ENCODE data around the gene CHM.

Gene CHM

DNA sequence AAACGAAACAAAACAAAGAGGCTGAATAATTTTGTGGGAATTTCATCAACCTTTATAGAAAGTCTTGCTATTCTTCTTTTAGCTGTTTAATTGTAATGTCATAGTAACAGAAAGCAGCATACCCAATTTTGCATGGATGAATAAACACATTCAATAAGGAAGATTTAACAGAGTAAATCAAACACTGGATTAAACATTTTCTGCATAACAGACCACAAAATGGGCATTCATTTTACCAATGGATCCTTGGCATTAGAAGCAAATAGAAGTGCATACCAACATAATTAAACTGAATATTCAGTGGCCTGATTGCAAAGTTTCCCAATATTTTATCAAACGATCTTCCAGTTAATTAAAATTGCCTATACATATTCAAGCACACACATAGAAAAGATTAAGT lies 4.4 kb upstream of the CHM start:
- H2BK5ac ChIP-seq (ENCODE audit: low read depth, low read length, poor library complexity): no peak overlapping the region
- H3K4me3 ChIP-seq (ENCODE audit: low read depth, low read length): no peak overlapping the region
- H4K91ac ChIP-seq (ENCODE audit: low read depth, low read length): no peak overlapping the region
- H3K27ac ChIP-seq (ENCODE audit: low read depth, low read length): no peak overlapping the region
- no peak overlapping the region for H4K8ac ChIP-seq (ENCODE audit: low read depth, low read length)
- H2BK12ac ChIP-seq (ENCODE audit: low read length): no peak overlapping the region
- H3K9me3 ChIP-seq (ENCODE audit: insufficient read depth, low read depth, low read length): no peaks in the 10 kb centered on the region
- H3K9ac ChIP-seq (ENCODE audit: low read length): no peak overlapping the region
- no peak overlapping the region for H4K12ac ChIP-seq (ENCODE audit: low read depth, low read length)
- H3K36me3 ChIP-seq (ENCODE audit: control insufficient read depth in 1 of 2, insufficient read depth in 2 of 2, low read length in 2 of 2): no peaks in the 10 kb centered on the region
- H3K4me1 ChIP-seq (ENCODE audit: control insufficient read depth in 1 of 2, insufficient read depth in 2 of 2, low read length in 2 of 2): no peaks in the 10 kb centered on the region
- no peak overlapping the region for H3K18ac ChIP-seq (ENCODE audit: low read length)
- no peak overlapping the region for H3K14ac ChIP-seq (ENCODE audit: low read length)
- no peak overlapping the region for H3K23ac ChIP-seq (ENCODE audit: low read length)
- no peaks in the 10 kb centered on the region for H3K27me3 ChIP-seq (ENCODE audit: insufficient read depth, low read length)
- H3K79me1 ChIP-seq (ENCODE audit: low read length): no peaks in the 10 kb centered on the region
- no peak for DNase-seq
- H2AFZ ChIP-seq (ENCODE audit: insufficient read depth, low read length, poor library complexity): no peak overlapping the region
- no peak overlapping the region for H3K4ac ChIP-seq (ENCODE audit: low read depth, low read length)
- no peaks in the 10 kb centered on the region for H3K79me2 ChIP-seq (ENCODE audit: control insufficient read depth, insufficient read depth, low read length, poor library complexity)
- H2AK5ac ChIP-seq (ENCODE audit: low read length): no peak overlapping the region
- H3K4me2 ChIP-seq (ENCODE audit: low read length): no peak overlapping the region
- no peak overlapping the region for H2BK120ac ChIP-seq (ENCODE audit: insufficient read depth, low read length, poor library complexity)
- no CpG with 5 or more reads among the region's 2 CpGs for WGBS (ENCODE audit: extremely low coverage, insufficient coverage, insufficient read length)

- Histone ChIP-seq H3K79me2 (ENCODE audit: control insufficient read depth, insufficient read depth, low read length, poor library complexity) (no peaks in the 10 kb centered on the region), H3K36me3 (ENCODE audit: control insufficient read depth in 1 of 2, insufficient read depth in 2 of 2, low read length in 2 of 2) (no peaks in the 10 kb centered on the region)
Observed at GRCh38 chrX:86047936-86048280, 550 bp upstream of the CHM start.

GRCh38 chrX:86044216-86044615 lies 3.1 kb downstream of the CHM start:
- no peak overlapping the region for H3K14ac ChIP-seq (ENCODE audit: low read length)
- H3K36me3 ChIP-seq (ENCODE audit: control insufficient read depth in 1 of 2, insufficient read depth in 2 of 2, low read length in 2 of 2): no peaks in the 10 kb centered on the region
- H2BK120ac ChIP-seq (ENCODE audit: insufficient read depth, low read length, poor library complexity): no peak overlapping the region
- H3K9me3 ChIP-seq (ENCODE audit: insufficient read depth, low read depth, low read length): no peaks in the 10 kb centered on the region
- no peak overlapping the region for H4K12ac ChIP-seq (ENCODE audit: low read depth, low read length)
- H3K4me1 ChIP-seq (ENCODE audit: control insufficient read depth in 1 of 2, insufficient read depth in 2 of 2, low read length in 2 of 2): no peaks in the 10 kb centered on the region
- H2AFZ ChIP-seq (ENCODE audit: insufficient read depth, low read length, poor library complexity): no peak overlapping the region
- H3K9ac ChIP-seq (ENCODE audit: low read length): no peak overlapping the region
- H3K4me3 ChIP-seq (ENCODE audit: low read depth, low read length): no peak overlapping the region
- H3K79me1 ChIP-seq (ENCODE audit: low read length): no peaks in the 10 kb centered on the region
- no peak overlapping the region for H2BK12ac ChIP-seq (ENCODE audit: low read length)
- no peak overlapping the region for H4K8ac ChIP-seq (ENCODE audit: low read depth, low read length)
- H3K18ac ChIP-seq (ENCODE audit: low read length): no peak overlapping the region
- H3K23ac ChIP-seq (ENCODE audit: low read length): no peak overlapping the region
- no peak overlapping the region for H2BK5ac ChIP-seq (ENCODE audit: low read depth, low read length, poor library complexity)
- H3K27me3 ChIP-seq (ENCODE audit: insufficient read depth, low read length): no peaks in the 10 kb centered on the region
- H3K4ac ChIP-seq (ENCODE audit: low read depth, low read length): no peak overlapping the region
- no peak overlapping the region for H3K27ac ChIP-seq (ENCODE audit: low read depth, low read length)
- no peak for DNase-seq
- no peak overlapping the region for H4K91ac ChIP-seq (ENCODE audit: low read depth, low read length)
- no peak overlapping the region for H2AK5ac ChIP-seq (ENCODE audit: low read length)
- no peak overlapping the region for H3K4me2 ChIP-seq (ENCODE audit: low read length)
- H3K79me2 ChIP-seq (ENCODE audit: control insufficient read depth, insufficient read depth, low read length, poor library complexity): no peaks in the 10 kb centered on the region

More at GRCh38 chrX:86047936-86048280, 550 bp upstream of the CHM start:
- no peak overlapping the region for H3K27ac ChIP-seq (ENCODE audit: low read depth, low read length)
- no peak overlapping the region for H2BK12ac ChIP-seq (ENCODE audit: low read length)
- peak overlapping the region; percentile 65 for H4K8ac ChIP-seq (ENCODE audit: low read depth, low read length)
- no peak overlapping the region for H3K4me3 ChIP-seq (ENCODE audit: low read depth, low read length)
- no peaks in the 10 kb centered on the region for H3K79me1 ChIP-seq (ENCODE audit: low read length)
- no peaks in the 10 kb centered on the region for H3K9me3 ChIP-seq (ENCODE audit: insufficient read depth, low read depth, low read length)
- H4K91ac ChIP-seq (ENCODE audit: low read depth, low read length): no peak overlapping the region
- no CpG with 5 or more reads among the region's 15 CpGs for WGBS (ENCODE audit: extremely low coverage, insufficient coverage, insufficient read length)
- H3K4ac ChIP-seq (ENCODE audit: low read depth, low read length): no peak overlapping the region
- no peak overlapping the region for H2BK120ac ChIP-seq (ENCODE audit: insufficient read depth, low read length, poor library complexity)
- no peaks in the 10 kb centered on the region for H3K4me1 ChIP-seq (ENCODE audit: control insufficient read depth in 1 of 2, insufficient read depth in 2 of 2, low read length in 2 of 2)
- no peak overlapping the region for H3K18ac ChIP-seq (ENCODE audit: low read length)
- no peak overlapping the region for H3K23ac ChIP-seq (ENCODE audit: low read length)
- H3K14ac ChIP-seq (ENCODE audit: low read length): no peak overlapping the region
- H3K9ac ChIP-seq (ENCODE audit: low read length): no peak overlapping the region
- peak overlapping the region; percentile 54 for H3K4me2 ChIP-seq (ENCODE audit: low read length)
- no peak overlapping the region for H2AK5ac ChIP-seq (ENCODE audit: low read length)
- peak in 1 of 2 donors; percentile 16 for DNase-seq
- no peak overlapping the region for H4K12ac ChIP-seq (ENCODE audit: low read depth, low read length)
- no peak overlapping the region for H2BK5ac ChIP-seq (ENCODE audit: low read depth, low read length, poor library complexity)
- H2AFZ ChIP-seq (ENCODE audit: insufficient read depth, low read length, poor library complexity): peak overlapping the region; percentile 68
- H3K27me3 ChIP-seq (ENCODE audit: insufficient read depth, low read length): no peaks in the 10 kb centered on the region

DNA sequence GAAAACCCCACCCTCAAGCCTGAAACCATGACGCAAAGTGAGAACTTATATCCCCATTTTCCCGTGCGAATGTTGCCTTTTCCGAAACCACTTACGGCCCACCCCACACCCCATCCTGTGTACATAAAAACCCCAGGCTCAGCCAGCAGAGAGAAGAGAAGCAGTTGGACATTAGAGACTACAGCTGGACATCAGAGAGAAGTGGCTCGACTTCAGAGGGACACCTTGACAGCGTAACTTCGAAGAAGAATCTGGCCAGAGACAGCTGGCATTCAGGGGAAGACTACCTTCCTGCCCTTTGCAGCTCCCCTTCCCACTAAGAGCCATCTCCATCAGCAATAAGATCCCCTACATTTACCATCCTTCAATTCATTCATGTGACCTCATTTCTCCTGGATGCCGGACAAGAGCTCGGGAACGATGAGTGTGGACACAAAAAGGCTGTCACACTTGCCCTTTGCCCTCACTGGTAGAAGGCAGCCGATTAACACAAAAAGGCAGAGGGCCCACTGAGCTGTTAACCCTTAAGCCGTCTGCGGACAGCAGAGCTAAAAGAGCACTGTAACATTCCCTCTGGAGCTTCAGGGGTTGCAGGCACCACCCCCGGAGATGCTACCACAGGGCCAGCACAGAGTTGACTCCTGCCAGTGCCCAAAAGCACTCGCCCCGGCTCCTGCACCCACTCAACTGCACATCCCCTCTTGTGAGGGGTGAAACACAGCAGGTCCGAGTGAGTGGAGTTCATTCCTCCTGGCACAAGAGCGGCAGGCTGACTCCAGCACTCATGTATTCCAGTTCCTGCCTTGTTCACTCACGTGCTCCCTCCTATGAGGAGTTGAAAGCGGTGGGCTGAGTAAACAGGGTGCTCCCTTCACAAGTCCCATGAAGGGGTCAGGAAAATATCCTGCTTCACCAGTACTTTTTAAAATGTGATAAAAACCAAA lies 7.5 kb downstream of the CHM start:
- Histone ChIP-seq H2AFZ (ENCODE audit: insufficient read depth, low read length, poor library complexity) (no peak overlapping the region), H2BK12ac (ENCODE audit: low read length) (no peak overlapping the region), H3K27ac (ENCODE audit: low read depth, low read length) (no peak overlapping the region), H3K4me3 (ENCODE audit: low read depth, low read length) (no peak overlapping the region), H3K9me3 (ENCODE audit: insufficient read depth, low read depth, low read length) (no peaks in the 10 kb centered on the region), H3K18ac (ENCODE audit: low read length) (no peak overlapping the region), H2BK5ac (ENCODE audit: low read depth, low read length, poor library complexity) (no peak overlapping the region), H3K9ac (ENCODE audit: low read length) (no peak overlapping the region), H3K4ac (ENCODE audit: low read depth, low read length) (no peak overlapping the region), H3K36me3 (ENCODE audit: control insufficient read depth in 1 of 2, insufficient read depth in 2 of 2, low read length in 2 of 2) (no peaks in the 10 kb centered on the region), H4K12ac (ENCODE audit: low read depth, low read length) (no peak overlapping the region), H3K79me2 (ENCODE audit: control insufficient read depth, insufficient read depth, low read length, poor library complexity) (no peaks in the 10 kb centered on the region), H2BK120ac (ENCODE audit: insufficient read depth, low read length, poor library complexity) (no peak overlapping the region), H3K4me1 (ENCODE audit: control insufficient read depth in 1 of 2, insufficient read depth in 2 of 2, low read length in 2 of 2) (no peaks in the 10 kb centered on the region), H2AK5ac (ENCODE audit: low read length) (no peak overlapping the region), H4K91ac (ENCODE audit: low read depth, low read length) (no peak overlapping the region), H3K27me3 (ENCODE audit: insufficient read depth, low read length) (no peaks in the 10 kb centered on the region), H4K8ac (ENCODE audit: low read depth, low read length) (no peak overlapping the region), H3K4me2 (ENCODE audit: low read length) (no peak overlapping the region), H3K79me1 (ENCODE audit: low read length) (no peaks in the 10 kb centered on the region), H3K14ac (ENCODE audit: low read length) (no peak overlapping the region), H3K23ac (ENCODE audit: low read length) (no peak overlapping the region)
- no peak for DNase-seq
- WGBS (ENCODE audit: extremely low coverage, insufficient coverage, insufficient read length): no CpG with 5 or more reads among the region's 21 CpGs
